Kidney glomerular epithelial cell (primary cell): ENCODE results near the gene WNT2.
A peak's percentile ranks its signal among the peaks of the same experiment; 100 is the strongest.

Experiments
- DNase-seq: peaks from one replicate; lab custom pipeline; 2025; lab: John Stamatoyannopoulos, UW

WNT2 gene

GRCh38 chr7:117322741-117323304 lies at the start of gene WNT2:
Gene WNT2, minus strand, starts transcription at chr7:117323058. Its CDS starts 69 bp downstream, at chr7:117322989.
- no peak for DNase-seq

- no peak for DNase-seq
Measured at GRCh38 chr7:117372073-117372472, 49.2 kb upstream of the WNT2 start.

DNA sequence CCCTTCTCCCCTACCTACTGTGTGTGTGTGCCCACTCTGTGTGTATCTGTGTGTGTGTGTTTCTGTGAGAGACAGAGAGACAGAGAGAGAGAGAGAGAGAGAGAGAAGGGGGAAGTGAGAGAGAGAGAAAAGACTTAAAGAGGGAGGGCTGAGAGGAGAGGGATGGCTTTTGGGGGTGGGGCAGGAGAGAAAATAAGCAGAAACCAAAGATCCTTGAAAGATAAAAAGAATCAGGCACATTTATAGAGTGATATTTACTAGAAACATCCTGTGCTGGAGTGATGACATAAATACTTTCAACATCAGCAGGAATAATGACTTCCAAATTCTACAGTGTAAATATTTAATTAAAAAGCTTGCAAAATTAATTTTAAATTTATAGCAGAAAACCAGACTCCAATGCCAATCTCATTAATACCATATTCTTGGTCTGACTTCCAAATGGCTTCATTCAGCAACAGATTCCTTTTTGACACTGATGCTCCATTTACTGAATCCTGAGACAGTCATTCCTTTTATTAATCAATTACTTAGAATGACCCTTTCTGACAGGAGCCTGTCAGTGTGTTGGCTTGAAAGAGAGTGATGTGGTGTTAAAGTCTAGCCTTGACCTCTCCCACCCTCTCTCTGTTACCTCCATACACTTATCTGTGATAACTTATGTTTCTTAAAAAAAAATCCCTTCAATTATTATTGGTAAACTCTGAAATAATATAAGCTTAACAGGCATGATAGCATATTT lies 41.7 kb upstream of the WNT2 start:
- no peak for DNase-seq

DNA sequence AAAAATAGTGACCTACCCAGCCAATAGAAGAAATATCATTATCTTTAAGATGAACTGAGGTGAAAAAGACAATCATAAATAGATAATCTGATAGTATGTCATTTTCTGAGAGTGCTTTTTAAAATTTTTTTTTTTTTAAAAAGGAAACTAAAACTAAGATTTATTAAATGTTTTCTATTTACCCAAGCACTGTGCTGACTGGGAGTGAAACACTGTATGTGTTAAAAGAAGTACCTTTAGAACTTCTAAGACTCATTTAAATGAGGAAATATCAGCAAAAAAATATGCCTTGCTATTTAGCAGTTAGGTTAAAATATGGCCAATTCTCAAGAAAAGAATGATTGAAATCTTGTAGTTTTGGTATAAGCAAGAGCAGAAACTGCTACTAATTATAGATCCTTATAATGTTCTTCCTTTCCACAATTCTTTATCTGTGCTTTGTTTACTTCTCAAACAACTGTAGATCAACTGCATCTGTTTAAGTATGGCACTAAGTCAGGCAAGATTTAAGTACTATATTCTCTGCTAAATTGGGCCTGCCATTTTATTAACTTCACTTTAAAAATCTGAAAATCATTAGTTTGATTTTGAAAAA lies 39.5 kb upstream of the WNT2 start:
- DNase-seq: no peak

GRCh38 chr7:117350027-117350426 lies 27.2 kb upstream of the WNT2 start:
- DNase-seq: no peak

DNA sequence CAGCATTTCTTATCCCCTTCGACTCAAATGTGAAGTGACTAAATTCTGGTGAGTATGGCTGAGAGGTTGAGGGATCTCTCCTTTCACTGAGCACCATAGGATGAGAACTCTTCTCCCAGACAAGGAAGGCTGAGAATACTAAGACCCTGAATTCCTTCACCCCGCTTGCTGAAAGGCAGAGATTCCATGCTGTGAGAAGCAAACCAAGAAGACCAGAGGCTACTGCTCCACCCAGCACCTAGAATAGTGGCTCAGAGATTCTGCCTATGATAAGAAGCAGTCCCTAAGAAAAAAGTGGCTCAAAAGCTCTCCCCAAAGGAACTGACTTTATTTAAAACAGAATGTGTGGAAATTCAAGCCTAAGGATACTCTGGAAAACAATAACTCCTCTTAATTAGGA lies 26.7 kb upstream of the WNT2 start:
- no peak for DNase-seq

GRCh38 chr7:117347962-117348672 lies 25.3 kb upstream of the WNT2 start:
- no peak for DNase-seq

DNA sequence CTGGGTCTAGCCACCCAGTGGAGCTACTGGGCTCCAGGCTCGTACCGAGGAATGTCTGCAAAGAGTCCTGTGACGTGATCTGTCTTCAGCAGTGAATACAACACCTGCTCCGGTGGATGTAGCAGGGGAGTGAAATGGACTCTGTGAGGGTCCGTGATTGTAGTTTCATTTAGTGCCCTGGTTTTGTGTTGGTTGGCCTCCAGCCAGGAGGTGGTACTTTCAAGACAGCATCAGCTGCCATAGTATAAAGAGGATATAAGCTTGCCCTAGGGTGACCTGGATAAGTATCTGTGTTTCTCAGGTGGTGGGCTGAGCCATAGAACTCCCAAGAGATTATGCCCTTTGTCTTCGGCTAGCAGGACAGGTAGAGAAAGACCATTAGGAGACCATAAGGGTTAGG lies 24.6 kb upstream of the WNT2 start:
- DNase-seq: no peak

DNA sequence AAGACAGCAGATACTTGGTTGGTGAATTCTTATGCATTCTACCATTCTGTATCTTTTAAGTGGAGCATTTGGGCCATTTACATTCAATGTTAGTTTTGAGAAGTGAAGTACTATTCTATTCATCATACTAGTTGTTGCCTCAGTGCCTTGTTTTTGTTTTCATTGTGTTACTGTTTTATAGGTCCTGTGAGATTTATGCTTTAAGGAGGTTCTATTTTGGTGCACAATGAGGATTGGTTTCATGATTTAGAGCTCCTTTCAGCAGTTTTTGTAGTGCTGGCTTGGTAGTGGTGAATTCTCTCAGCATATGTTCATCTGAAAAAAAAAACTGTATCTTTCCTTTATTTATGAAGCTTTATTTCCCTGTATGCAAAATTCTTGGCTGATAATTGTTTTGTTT lies 23.3 kb upstream of the WNT2 start:
- no peak for DNase-seq

DNA sequence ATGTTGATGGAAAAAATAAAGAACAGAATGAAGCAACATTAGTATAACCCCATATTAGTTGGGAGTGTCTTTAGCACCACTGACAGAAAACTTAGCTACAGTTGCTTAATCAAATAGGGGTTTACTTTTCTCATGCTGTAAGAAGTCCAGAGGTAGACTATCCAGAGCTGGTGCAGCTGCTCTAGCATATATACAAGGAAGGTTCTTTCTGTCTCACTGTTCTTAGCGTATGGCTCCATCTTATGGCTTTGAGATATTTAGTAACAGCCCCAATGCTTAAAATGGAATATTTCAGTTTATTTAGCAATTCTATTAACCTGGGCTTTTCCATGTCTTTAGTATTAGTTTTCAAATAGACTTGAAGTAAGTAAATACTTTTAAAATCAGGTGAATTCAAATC lies 15.2 kb upstream of the WNT2 start:
- no peak for DNase-seq

- DNase-seq: no peak
Measured at GRCh38 chr7:117333168-117333567, 10.3 kb upstream of the WNT2 start.

- no peak for DNase-seq
Measured at GRCh38 chr7:117332031-117332430, 9.2 kb upstream of the WNT2 start.

DNA sequence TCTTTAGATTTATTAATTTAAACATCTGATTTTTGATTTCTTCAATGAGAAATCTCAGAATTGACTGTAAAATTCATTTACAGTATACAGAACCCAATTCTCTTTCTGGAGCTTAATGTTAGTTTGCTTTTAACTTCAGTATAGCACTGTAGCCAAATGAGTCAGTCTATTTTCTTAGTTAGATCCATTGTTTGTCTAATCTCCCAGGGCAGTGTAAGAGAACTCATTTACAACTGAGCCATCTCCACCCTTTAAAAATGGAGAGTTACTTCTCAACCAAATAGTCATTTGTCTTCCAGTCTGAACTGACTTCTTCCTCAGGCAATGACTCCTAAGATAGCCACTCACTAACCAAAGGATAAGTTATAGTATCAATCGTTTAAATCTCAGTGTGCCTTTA lies 3.0 kb upstream of the WNT2 start:
- DNase-seq: peak; percentile 72

GRCh38 chr7:117324960-117325359 lies 2.1 kb upstream of the WNT2 start:
- no peak for DNase-seq

DNA sequence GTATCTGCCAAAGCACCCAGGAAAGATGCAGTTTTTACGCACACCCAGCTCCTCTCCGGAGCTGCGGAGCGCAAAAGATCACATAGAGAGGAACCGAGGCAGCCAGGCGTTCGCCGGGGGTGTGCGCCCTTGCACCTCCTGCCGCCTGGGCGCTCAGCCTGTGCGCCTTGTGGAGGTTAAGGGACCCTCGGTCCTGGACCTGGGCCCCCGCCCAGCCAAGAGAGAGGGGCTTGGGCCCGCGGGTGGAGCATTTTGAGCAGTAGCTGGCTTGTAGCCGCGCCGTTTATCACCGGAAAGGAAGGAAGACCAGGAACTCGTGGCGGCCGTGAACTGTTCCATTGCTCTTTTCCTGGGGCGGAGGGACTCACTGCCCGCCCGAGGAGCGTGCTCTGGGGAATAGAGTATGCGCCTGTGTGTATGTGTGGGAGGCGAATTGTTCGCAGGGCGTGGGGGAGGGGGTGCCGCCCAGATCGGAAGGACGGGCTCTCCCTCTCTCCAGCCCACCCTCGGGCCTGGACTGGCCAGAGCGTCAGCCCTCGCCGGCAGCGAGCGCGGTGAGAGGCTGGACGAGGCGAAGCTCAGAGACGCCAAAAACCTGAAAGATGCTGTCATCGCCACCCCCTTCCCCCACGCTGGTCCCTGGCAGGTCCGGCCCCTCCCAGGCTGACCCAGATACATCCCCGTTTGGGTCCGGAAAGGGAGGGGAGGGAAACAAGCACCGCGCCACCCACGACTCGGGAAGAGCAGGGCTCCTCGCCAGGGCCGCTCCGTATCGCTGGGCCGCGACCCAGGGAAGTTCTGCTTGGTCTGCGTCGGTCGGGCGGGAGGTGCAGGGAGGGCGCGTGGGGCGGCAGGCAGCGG lies 1.2 kb upstream of the WNT2 start:
- peak; percentile 65 for DNase-seq

- no peak for DNase-seq
Measured at GRCh38 chr7:117323305-117323850, 520 bp upstream of the WNT2 start.

- no peak for DNase-seq
Measured at GRCh38 chr7:117320523-117320922, 2.3 kb downstream of the WNT2 start.

GRCh38 chr7:117319181-117319580 lies 3.7 kb downstream of the WNT2 start:
- no peak for DNase-seq

GRCh38 chr7:117313582-117313981 lies 9.3 kb downstream of the WNT2 start:
- DNase-seq: no peak

DNA sequence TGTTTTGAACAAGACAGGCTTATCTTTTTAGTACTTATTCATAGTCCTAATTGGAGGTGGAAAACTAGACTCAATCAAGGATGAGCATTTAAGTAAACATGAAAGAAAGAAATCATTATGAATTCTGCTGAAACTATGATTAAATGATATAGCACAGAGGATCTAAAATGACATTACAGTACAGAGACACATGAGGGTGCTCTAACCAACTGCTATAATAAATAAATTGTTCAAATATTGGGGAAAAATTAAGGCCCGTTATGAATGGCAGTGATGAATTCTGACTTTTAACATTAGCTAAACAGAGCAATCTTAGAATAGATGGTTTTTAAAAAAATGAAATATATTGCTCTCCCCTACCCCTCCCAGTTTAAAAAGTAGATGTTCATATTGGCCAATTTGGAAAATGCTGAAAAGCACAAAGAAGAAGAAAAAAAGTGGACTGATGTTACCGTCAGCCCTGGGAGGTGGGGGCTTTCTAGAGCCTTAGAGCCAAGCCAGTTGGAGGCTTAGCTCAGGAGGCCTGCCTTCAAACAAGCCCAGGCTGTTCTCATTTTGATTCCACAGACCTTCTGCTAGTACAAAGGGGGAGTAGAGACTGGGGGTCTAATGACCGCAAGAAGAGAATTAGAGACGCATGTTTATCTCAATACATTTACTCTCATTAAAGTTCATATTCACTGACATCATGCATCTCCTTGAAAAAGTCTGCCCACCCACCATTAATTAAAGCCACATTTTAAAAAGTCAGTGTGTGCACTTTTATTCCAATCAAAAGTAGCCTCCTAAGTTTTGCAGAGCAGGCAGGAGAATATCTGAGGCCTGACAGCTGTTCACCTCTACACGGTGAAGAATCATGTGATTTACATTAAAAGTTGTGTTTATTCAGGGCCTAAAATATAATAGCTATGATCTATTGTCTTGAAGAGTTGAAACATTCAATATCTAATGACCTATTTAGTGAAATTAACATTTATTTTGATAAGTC lies 10.0 kb downstream of the WNT2 start:
- no peak for DNase-seq
